Ishikawa (cell line): ENCODE results near the gene STPG2.

Experiments used
- CEBPB ChIP-seq: IDR thresholded peaks from 2 replicates; pipeline ENCODE4 v1.6.1; 2012
- REST ChIP-seq: IDR thresholded peaks from 2 replicates; pipeline ENCODE4 v1.6.1; 2012; ENCODE audit warnings: low read depth, mild to moderate bottlenecking
- TEAD4 ChIP-seq: IDR thresholded peaks from 2 replicates; pipeline ENCODE4 v1.6.1; 2012

- TF ChIP-seq TEAD4 (no peak), CEBPB (no peak), REST (no peak)
Observed at GRCh38 chr4:97867557-97868091, 275.7 kb downstream of the STPG2 start.
